IMR-90 (cell line): ENCODE results near the gene TAS2R1. TPM values are rescaled to one million over a fixed set of nuclear protein-coding genes. Genes with fewer than 3 reads are reported as not detected.
A peak's percentile ranks its signal among the peaks of the same experiment; 100 is the strongest.

Source experiments
- ATAC-seq: fragments of 200-7000 bp; cut with Tn5 transposase; 2 replicates; pipeline ENCODE4 v1.9.1; 2020; ENCODE audit warnings: low read depth, mild to moderate bottlenecking, moderate library complexity
- BruUV-seq: library from RNA; stranded (reverse); fragments of 400-500 nt; replicated peaks from 2 replicates; lab custom pipeline; 2021; lab: Mats Ljungman, UMichigan
- CTCF ChIA-PET: fragments of 300-600 bp; formaldehyde crosslinking; extraction: SDS; loops from one replicate; lab custom pipeline; 2021; ENCODE audit warnings: antibody characterized with exemption; lab: Yijun Ruan, JAX
- POLR2A ChIA-PET: fragments of 300-600 bp; sonication (Branson Sonifier 250); formaldehyde crosslinking; loops from one replicate; lab custom pipeline; 2022; ENCODE audit warnings: antibody characterized with exemption; ENCODE audit not compliant: unreplicated experiment; lab: Charles Lee
- DNase-seq: peaks from one replicate; pipeline ENCODE4 v3.0.0; 2013
- H2AFZ ChIP-seq: replicated peaks from 2 replicates; pipeline ENCODE3; 2013; ENCODE audit warnings: low read length, mild to moderate bottlenecking; ENCODE audit not compliant: poor library complexity
- H2AK5ac ChIP-seq: 2 replicates; pipeline ENCODE4 v1.6.1; 2013; ENCODE audit warnings: low read depth, low read length, inconsistent platforms
- H2AK9ac ChIP-seq: replicated peaks from 2 replicates; pipeline ENCODE3; 2013; ENCODE audit warnings: mild to moderate bottlenecking, low read depth, low read length, moderate library complexity; ENCODE audit not compliant: poor library complexity
- H2BK120ac ChIP-seq: 2 replicates; pipeline ENCODE4 v1.6.1; 2013; ENCODE audit warnings: low read depth, low read length, inconsistent platforms
- H2BK15ac ChIP-seq: 3 replicates; pipeline ENCODE4 v1.6.1; 2013; ENCODE audit warnings: low read depth, low read length, inconsistent platforms
- H2BK20ac ChIP-seq: 2 replicates; pipeline ENCODE4 v1.6.1; 2013; ENCODE audit warnings: low read depth, mild to moderate bottlenecking, inconsistent platforms, low read length, moderate library complexity
- H2BK5ac ChIP-seq: 2 replicates; pipeline ENCODE4 v1.6.1; 2013; ENCODE audit warnings: mild to moderate bottlenecking, low read depth, low read length, inconsistent platforms; ENCODE audit not compliant: poor library complexity, severe bottlenecking
- H3K14ac ChIP-seq: replicated peaks from 2 replicates; pipeline ENCODE4 v1.6.1; 2013; ENCODE audit warnings: low read depth, low read length, inconsistent platforms
- H3K18ac ChIP-seq: 2 replicates; pipeline ENCODE4 v1.6.1; 2013; ENCODE audit warnings: low read depth, low read length, control low read depth
- H3K23ac ChIP-seq: 2 replicates; pipeline ENCODE4 v1.6.1; 2013; ENCODE audit warnings: low read depth, low read length, inconsistent platforms
- H3K27ac ChIP-seq: 2 replicates; pipeline ENCODE4 v1.5.1; 2013; ENCODE audit warnings: mild to moderate bottlenecking, control low read depth, low read length; ENCODE audit not compliant: insufficient read depth
- H3K27me3 ChIP-seq: 2 replicates; pipeline ENCODE4 v1.6.1; 2013; ENCODE audit warnings: low read length; ENCODE audit not compliant: control insufficient read depth, insufficient read depth
- H3K36me3 ChIP-seq: 2 replicates; pipeline ENCODE4 v1.6.1; 2013; ENCODE audit warnings: low read length, mixed read lengths; ENCODE audit not compliant: control insufficient read depth, insufficient read depth
- H3K4ac ChIP-seq: 2 replicates; pipeline ENCODE4 v1.6.1; 2013; ENCODE audit warnings: low read depth, low read length, inconsistent platforms
- H3K4me1 ChIP-seq: 2 replicates; pipeline ENCODE4 v1.6.1; 2013; ENCODE audit warnings: low read length, mixed read lengths; ENCODE audit not compliant: control insufficient read depth, insufficient read depth
- H3K4me2 ChIP-seq: 2 replicates; pipeline ENCODE4 v1.6.1; 2013; ENCODE audit warnings: low read depth, mild to moderate bottlenecking, control low read depth, low read length, moderate library complexity
- H3K4me3 ChIP-seq: 2 replicates; pipeline ENCODE4 v1.5.1; 2013; ENCODE audit warnings: low read depth, mild to moderate bottlenecking, control low read depth, low read length, moderate library complexity; ENCODE audit not compliant: insufficient read depth
- H3K56ac ChIP-seq: 2 replicates; pipeline ENCODE4 v1.6.1; 2013; ENCODE audit warnings: low read length, inconsistent platforms; ENCODE audit not compliant: insufficient read depth; ENCODE audit errors: extremely low read depth
- H3K79me1 ChIP-seq, 2 experiments: 2 replicates each; pipeline ENCODE4 v1.6.1; 2013; ENCODE audit warnings: low read length in 2 of 2, inconsistent platforms in 1 of 2, low read depth in 1 of 2
- H3K9ac ChIP-seq: 2 replicates; pipeline ENCODE4 v1.6.1; 2013; ENCODE audit warnings: low read depth, low read length, control low read depth
- H3K9me1 ChIP-seq: 2 replicates; pipeline ENCODE4 v1.6.1; 2013; ENCODE audit warnings: low read length, inconsistent platforms; ENCODE audit not compliant: insufficient read depth
- H3K9me3 ChIP-seq: 2 replicates; pipeline ENCODE4 v1.6.1; 2013; ENCODE audit warnings: low read length; ENCODE audit not compliant: control insufficient read depth, insufficient read depth
- H4K20me1 ChIP-seq: 2 replicates; pipeline ENCODE4 v1.6.1; 2013; ENCODE audit warnings: low read length, inconsistent platforms; ENCODE audit not compliant: insufficient read depth
- H4K5ac ChIP-seq: 2 replicates; pipeline ENCODE4 v1.6.1; 2013; ENCODE audit warnings: mild to moderate bottlenecking, low read depth, low read length, control low read depth
- H4K8ac ChIP-seq, 2 experiments: 2 replicates each; pipeline ENCODE4 v1.6.1; 2013; ENCODE audit warnings: low read depth in 2 of 2, low read length in 2 of 2, control low read depth in 1 of 2, inconsistent platforms in 1 of 2
- H4K91ac ChIP-seq: 2 replicates; pipeline ENCODE4 v1.6.1; 2013; ENCODE audit warnings: low read depth, low read length, inconsistent platforms; ENCODE audit not compliant: insufficient read depth
- BHLHE40 ChIP-seq: fragments of 150-350 bp; IDR thresholded peaks from 2 replicates; pipeline ENCODE4 v1.6.1; 2016; ENCODE audit warnings: mild to moderate bottlenecking, low read depth, low read length
- CEBPB ChIP-seq: IDR thresholded peaks from 2 replicates; pipeline ENCODE4 v1.6.1; 2012; ENCODE audit warnings: low read depth, low read length, improper control_type of control experiment
- CHD1 ChIP-seq: IDR thresholded peaks from 2 replicates; pipeline ENCODE4 v1.6.1; 2012; ENCODE audit warnings: low read depth, low read length, improper control_type of control experiment
- CTCF ChIP-seq: conservative IDR thresholded peaks from 2 replicates; pipeline ENCODE4 v1.5.1; 2012; ENCODE audit warnings: mild to moderate bottlenecking, low read depth, low read length, improper control_type of control experiment
- ELK1 ChIP-seq: fragments of 150-350 bp; IDR thresholded peaks from 2 replicates; pipeline ENCODE4 v1.6.1; 2016; ENCODE audit warnings: low read depth, mild to moderate bottlenecking, low read length, moderate library complexity, borderline replicate concordance
- FOS ChIP-seq: fragments of 150-350 bp; IDR thresholded peaks from 2 replicates; pipeline ENCODE4 v1.6.1; 2016; ENCODE audit warnings: low read depth, low read length
- MAFK ChIP-seq: IDR thresholded peaks from 2 replicates; pipeline ENCODE4 v1.6.1; 2012; ENCODE audit warnings: low read depth, low read length, improper control_type of control experiment
- MAZ ChIP-seq: IDR thresholded peaks from 2 replicates; pipeline ENCODE4 v1.6.1; 2012; ENCODE audit warnings: low read depth, mild to moderate bottlenecking, low read length, improper control_type of control experiment, moderate library complexity, borderline replicate concordance
- MXI1 ChIP-seq: IDR thresholded peaks from 2 replicates; pipeline ENCODE4 v1.6.1; 2012; ENCODE audit warnings: low read depth, mild to moderate bottlenecking, low read length, moderate library complexity, borderline replicate concordance
- NFE2L2 ChIP-seq: fragments of 150-350 bp; IDR thresholded peaks from 2 replicates; pipeline ENCODE4 v1.6.1; 2016; ENCODE audit warnings: low read depth, mild to moderate bottlenecking, low read length
- POLR2A ChIP-seq: IDR thresholded peaks from 2 replicates; pipeline ENCODE4 v1.6.1; 2012; ENCODE audit warnings: mild to moderate bottlenecking, low read depth, low read length
- RAD21 ChIP-seq: IDR thresholded peaks from 2 replicates; pipeline ENCODE4 v1.6.1; 2012; ENCODE audit warnings: low read length, improper control_type of control experiment
- RCOR1 ChIP-seq: IDR thresholded peaks from 2 replicates; pipeline ENCODE4 v1.6.1; 2012; ENCODE audit warnings: mild to moderate bottlenecking, low read length, improper control_type of control experiment; ENCODE audit not compliant: insufficient replicate concordance
- RFX5 ChIP-seq: IDR thresholded peaks from 2 replicates; pipeline ENCODE4 v1.8.0; 2012; ENCODE audit warnings: low read depth, mild to moderate bottlenecking, low read length, moderate library complexity
- SMC3 ChIP-seq: fragments of 150-350 bp; IDR thresholded peaks from 2 replicates; pipeline ENCODE4 v1.6.1; 2016; ENCODE audit warnings: low read depth, mild to moderate bottlenecking, antibody characterized with exemption, low read length, moderate library complexity
- USF2 ChIP-seq: fragments of 150-350 bp; IDR thresholded peaks from 2 replicates; pipeline ENCODE4 v1.6.1; 2017; ENCODE audit warnings: mild to moderate bottlenecking, antibody characterized with exemption, low read length, low read depth
- WGBS, 2 experiments: methylation state at CpG; one replicate each; pipeline versions ENCODE4 v1.1.5 to v1.1.7; 2013; ENCODE audit warnings: missing lambda C conversion rate in 2 of 2; ENCODE audit not compliant: insufficient read length in 1 of 2; ENCODE audit errors: extremely low coverage in 2 of 2; 5-methylcytosine and 5-hydroxymethylcytosine counted together
- dilution Hi-C: fragments of 300-500 bp; cut with HindIII; formaldehyde crosslinking; loops from one replicate; pipeline ENCODE4 v1.14.3; 2018; ENCODE audit warnings: low sequenced_read_pairs; ENCODE audit not compliant: unreplicated experiment
- in situ Hi-C: fragments of 300-500 bp; cut with MboI; formaldehyde crosslinking; loops from 3 replicates; pipeline ENCODE4 v1.14.3; 2019; ENCODE audit warnings: low sequenced_read_pairs, inconsistent platforms, mixed read lengths
- intact Hi-C: fragments of 100-400 bp; cut with micrococcal nuclease; formaldehyde crosslinking; loops from 2 replicates; pipeline ENCODE4 v1.10.0; 2022
- polyA plus RNA-seq, 3 experiments: library from polyadenylated mRNA; depleted of rRNA; stranded (reverse); fragments of >200 nt; gene quantifications; 2 replicates each; pipeline ENCODE4 v1.2.3, GENCODE V29; 2012; ENCODE audit warnings: low replicate concordance in 1 of 3
- total RNA-seq: library from RNA; depleted of rRNA; stranded (reverse); fragments of >200 nt; gene quantifications from 2 replicates; pipeline ENCODE4 v1.2.3, GENCODE V29; 2012

Gene TAS2R1
- total and polyA plus RNA-seq, 2 of the 4 experiments (the other 2 are of a cell fraction), result not detected

- Histone ChIP-seq H2BK15ac (peak overlapping the region; percentile 61; the same call in 2 of the 3 replicates), H3K9ac (no peak overlapping the region), H2AK5ac (peak overlapping the region; percentile 67), H3K4me1 (peaks cover 11% of the 10 kb centered on the region), H2AFZ (peak overlapping the region; percentile 71), H3K18ac (no peak overlapping the region), H3K36me3 (no peaks in the 10 kb centered on the region), H2BK5ac (no peak overlapping the region), H2BK20ac (peak overlapping the region; percentile 35), H3K14ac (peak overlapping the region; percentile 18; the same call in 1 of the 2 replicates), H3K4me2 (peak overlapping the region; percentile 53), H3K4ac (peak overlapping the region; percentile 57), H4K8ac (peak overlapping the region in 1 of 2 experiments; percentile 59; a peak in 1 of 4 replicates), H3K9me3 (no peaks in the 10 kb centered on the region), H3K4me3 (no peak overlapping the region), H4K20me1 (no peaks in the 10 kb centered on the region), H3K27ac (peak overlapping the region; percentile 30), H2BK120ac (peak overlapping the region; percentile 71), H3K9me1 (peaks cover 14% of the 10 kb centered on the region), H3K56ac (peak overlapping the region; percentile 14; the same call in 1 of the 2 replicates), H3K79me1 (no peaks in the 10 kb centered on the region), H3K23ac (no peak overlapping the region), H4K91ac (peak overlapping the region; percentile 80; the same call in 1 of the 2 replicates), H2AK9ac (peak overlapping the region; percentile 35), H3K27me3 (no peaks in the 10 kb centered on the region), H4K5ac (no peak overlapping the region)
- no TSS peak for BruUV-seq
- CTCF ChIA-PET, result interaction anchor here (0.6 to 1.4 kb wide), 3 partner anchors 13 to 116 kb away, joined by 3 to 5 read pairs (median 4); no protein-coding TSS in a partner anchor
- WGBS, 2 experiments, result no CpG with 5 or more reads among the region's 5 CpGs
- peak; percentile 79 for ATAC-seq
- POLR2A ChIA-PET, result no interaction called here
- dilution Hi-C loops, result no loop called here
- TF ChIP-seq NFE2L2 (peak; percentile 63), RCOR1 (no peak), BHLHE40 (peak; percentile 3; the same call in 1 of the 2 replicates), RFX5 (no peak), ELK1 (no peak), MXI1 (no peak), CHD1 (no peak), CEBPB (no peak), SMC3 (no peak), MAFK (peak; percentile 62), POLR2A (no peak), FOS (peak; percentile 5; the same call in 1 of the 2 replicates), CTCF (no peak), MAZ (no peak), USF2 (no peak), RAD21 (0 out of 2 replicates have a peak, but pooled peaks have one; percentile 8)
- peak; percentile 93 for DNase-seq
- intact Hi-C loops, result no loop called here
- in situ Hi-C loops, result no loop called here
Observed at GRCh38 chr5:9622971-9623421, 7.2 kb downstream of the TAS2R1 start.
